ENCODE data around the gene KIAA1671.
A peak's percentile ranks its signal among the peaks of the same experiment; 100 is the strongest.

The KIAA1671 gene

DNA sequence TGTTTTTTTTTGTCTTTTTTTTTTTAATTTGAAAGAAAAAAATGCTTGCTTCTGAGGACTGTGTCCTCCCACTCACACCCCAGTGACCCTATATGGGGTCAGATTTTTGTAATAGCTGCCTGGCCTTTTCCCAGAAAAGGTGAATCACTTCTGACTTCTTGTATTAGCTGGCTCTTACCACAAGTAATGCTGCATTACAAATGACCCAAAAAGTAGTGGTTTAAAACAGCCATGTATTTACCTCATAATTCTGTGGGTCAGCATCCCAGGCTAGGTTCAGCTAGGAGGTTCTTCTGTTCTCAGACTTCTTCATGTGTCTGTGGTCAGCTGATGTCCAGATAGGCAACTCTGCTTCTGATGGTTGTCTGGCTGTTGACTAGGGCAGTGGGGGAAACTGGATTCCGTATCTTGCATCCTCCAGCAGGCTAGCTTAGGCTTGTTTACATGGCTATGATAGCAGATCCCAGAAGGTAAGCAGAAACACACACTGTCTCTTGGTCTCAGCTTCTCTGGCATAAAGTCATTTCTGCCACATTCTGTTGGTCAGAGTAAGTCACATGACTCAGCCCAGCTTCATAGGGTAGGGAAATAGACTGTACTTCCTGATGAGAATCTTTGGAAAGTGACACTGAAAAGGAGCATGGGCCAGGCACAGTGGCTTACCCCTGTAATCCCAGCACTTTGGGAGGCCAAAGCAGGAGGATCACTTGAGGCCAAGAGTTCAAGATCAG, 25.5 kb upstream of the KIAA1671 start:
- TF ChIP-seq, protein P1, sequence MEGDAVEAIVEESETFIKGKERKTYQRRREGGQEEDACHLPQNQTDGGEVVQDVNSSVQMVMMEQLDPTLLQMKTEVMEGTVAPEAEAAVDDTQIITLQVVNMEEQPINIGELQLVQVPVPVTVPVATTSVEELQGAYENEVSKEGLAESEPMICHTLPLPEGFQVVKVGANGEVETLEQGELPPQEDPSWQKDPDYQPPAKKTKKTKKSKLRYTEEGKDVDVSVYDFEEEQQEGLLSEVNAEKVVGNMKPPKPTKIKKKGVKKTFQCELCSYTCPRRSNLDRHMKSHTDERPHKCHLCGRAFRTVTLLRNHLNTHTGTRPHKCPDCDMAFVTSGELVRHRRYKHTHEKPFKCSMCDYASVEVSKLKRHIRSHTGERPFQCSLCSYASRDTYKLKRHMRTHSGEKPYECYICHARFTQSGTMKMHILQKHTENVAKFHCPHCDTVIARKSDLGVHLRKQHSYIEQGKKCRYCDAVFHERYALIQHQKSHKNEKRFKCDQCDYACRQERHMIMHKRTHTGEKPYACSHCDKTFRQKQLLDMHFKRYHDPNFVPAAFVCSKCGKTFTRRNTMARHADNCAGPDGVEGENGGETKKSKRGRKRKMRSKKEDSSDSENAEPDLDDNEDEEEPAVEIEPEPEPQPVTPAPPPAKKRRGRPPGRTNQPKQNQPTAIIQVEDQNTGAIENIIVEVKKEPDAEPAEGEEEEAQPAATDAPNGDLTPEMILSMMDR (IDR thresholded peaks at IDR 0.05; ENCODE audit: control insufficient read depth, extremely low read depth, insufficient read depth), result no peak
- no peak for DNase-seq (ENCODE audit: low read depth)
- no peak overlapping the region for H3K4me3 ChIP-seq (ENCODE audit: low read depth, low read length)

DNA sequence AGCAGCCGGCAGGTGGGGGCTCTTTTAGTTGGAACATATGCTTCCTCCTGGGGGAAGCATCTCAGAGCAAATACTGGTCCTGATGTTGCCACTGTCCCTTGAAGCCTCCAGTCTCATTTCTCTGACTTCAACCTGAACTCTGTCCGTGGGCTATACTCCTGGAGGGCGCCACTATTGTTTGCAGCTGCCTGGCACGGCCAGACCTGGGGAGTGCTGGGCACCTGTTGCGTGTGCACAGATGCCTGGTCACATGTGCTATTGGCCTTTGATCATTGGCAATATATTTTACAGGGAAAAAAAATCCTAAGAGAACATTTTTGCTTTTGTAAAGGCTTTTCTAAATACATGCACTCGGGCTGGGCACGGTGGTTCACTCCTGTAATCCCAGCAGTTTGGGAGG, 24.2 kb upstream of the KIAA1671 start:
- DNase-seq (ENCODE audit: low read depth), result no peak
- TF ChIP-seq, protein P1 (IDR thresholded peaks at IDR 0.05; ENCODE audit: control insufficient read depth, extremely low read depth, insufficient read depth), result no peak
- no peak overlapping the region for H3K4me3 ChIP-seq (ENCODE audit: low read depth, low read length)

DNA sequence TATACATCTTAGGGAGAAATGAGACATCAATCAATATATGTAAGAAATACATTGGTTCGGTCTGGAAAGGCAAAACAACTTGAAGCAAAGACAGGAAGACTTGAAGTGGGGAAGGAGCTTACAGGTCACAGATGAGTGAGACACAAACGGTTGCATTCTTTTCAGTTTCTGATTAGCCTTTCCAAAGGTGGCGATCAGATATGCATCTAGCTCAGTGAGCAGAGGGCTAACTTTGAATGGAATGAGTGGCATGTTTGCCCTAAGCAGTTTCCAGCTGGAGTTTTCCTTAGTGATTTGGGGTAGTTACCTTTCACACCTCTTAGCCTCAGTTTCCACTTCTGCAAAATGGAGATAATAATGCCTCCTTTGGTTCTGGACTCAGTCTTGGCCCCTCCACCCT, 21.8 kb upstream of the KIAA1671 start:
- no peak for DNase-seq (ENCODE audit: low read depth)
- no peak overlapping the region for H3K4me3 ChIP-seq (ENCODE audit: low read depth, low read length)
- TF ChIP-seq, protein P1 (IDR thresholded peaks at IDR 0.05; ENCODE audit: control insufficient read depth, extremely low read depth, insufficient read depth), result no peak

DNA sequence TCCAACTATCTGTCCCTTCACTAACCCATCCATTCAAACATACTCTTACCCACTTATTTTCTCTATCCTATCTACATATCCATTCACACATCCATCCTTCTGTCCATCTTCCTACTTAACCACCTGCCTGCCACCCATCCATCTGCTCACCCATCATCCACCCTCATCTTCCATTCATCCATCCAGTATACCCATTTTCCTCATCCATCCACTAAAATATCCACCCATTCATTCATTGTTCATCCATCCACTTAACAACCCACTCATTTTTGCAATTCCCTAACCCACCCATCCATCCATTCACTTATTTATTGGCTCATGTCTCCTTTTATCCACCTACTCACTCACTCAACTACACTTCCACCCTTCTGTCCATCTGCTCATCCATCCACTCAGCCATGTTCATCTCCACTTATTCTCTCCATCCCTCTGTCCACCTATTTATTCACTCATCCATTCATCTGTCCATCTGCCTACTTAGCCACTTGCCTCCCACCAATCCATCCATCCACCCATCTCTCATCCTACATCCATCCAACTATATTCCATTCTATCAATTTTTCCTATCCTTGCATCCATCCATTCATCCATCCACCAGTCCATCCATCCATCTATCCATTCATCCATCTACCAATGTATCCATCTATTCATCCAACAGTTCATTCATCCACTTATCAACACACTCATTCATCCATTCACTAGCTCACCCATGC, 16.6 kb upstream of the KIAA1671 start:
- DNase-seq (ENCODE audit: low read depth), result no peak
- TF ChIP-seq, protein P1 (IDR thresholded peaks at IDR 0.05; ENCODE audit: control insufficient read depth, extremely low read depth, insufficient read depth), result no peak
- no peak overlapping the region for H3K4me3 ChIP-seq (ENCODE audit: low read depth, low read length)

DNA sequence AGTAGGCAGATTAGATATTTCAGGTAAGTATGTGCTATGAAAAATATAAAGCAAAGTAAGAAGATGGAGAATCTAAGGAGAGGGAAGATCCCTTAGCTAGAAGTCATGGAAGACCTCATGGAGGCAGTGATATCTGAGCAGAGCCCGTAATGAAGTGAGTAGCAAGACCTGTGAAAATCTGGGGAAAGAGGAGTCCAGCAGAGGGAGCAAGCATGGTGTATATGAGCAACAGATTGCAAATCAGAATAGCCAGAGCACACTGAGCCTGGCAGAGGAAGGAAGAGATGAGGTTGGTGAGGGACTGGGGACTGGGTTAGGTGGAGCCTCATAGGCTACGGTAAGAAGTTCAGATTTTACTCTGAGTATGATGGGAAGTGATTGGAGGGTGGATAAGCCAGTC, 15.4 kb upstream of the KIAA1671 start:
- DNase-seq (ENCODE audit: low read depth), result no peak
- TF ChIP-seq, protein P1 (IDR thresholded peaks at IDR 0.05; ENCODE audit: control insufficient read depth, extremely low read depth, insufficient read depth), result peak; percentile 44
- no peak overlapping the region for H3K4me3 ChIP-seq (ENCODE audit: low read depth, low read length)

DNA sequence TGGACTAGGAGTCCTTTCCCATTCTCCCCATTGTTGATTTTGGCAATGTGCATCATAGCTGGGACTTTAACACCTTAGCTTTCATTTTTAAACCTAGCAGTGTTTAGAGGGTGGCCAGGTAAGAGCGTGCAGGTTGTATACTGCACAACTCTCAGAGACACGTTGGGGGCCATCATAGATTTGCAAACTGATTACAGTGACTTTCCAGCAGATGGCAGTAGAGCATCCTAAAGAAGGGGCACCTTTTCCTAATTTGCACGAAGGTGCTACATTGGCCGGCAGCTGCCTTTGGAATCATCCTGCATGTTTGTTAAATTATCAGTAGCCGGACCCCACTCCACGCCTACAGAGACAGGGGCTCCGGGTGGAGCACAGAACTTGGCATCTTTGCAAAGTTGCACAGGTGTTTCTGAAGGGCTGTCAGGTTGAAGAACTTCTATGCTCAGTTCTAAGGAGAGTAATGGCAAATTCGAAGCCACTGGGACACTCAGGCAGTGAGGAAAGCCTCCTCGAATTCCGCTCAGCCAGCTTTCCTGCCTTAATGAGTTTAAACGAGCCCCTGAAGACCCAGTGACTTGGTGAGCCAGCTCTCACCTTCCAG, 13.7 kb upstream of the KIAA1671 start:
- no peak overlapping the region for H3K4me3 ChIP-seq (ENCODE audit: low read depth, low read length)
- no peak for DNase-seq (ENCODE audit: low read depth)
- TF ChIP-seq, protein P1 (IDR thresholded peaks at IDR 0.05; ENCODE audit: control insufficient read depth, extremely low read depth, insufficient read depth), result peak; percentile 70
